IMR-90 (cell line): ENCODE results near the gene TMEM81. TPM values are rescaled to one million over a fixed set of nuclear protein-coding genes. Genes with fewer than 3 reads are reported as not detected.

ENCODE experiments used
- ATAC-seq: fragments of 200-7000 bp; cut with Tn5 transposase; 2 replicates; pipeline ENCODE4 v1.9.1; 2020; ENCODE audit warnings: low read depth, mild to moderate bottlenecking, moderate library complexity
- BruUV-seq: library from RNA; stranded (reverse); fragments of 400-500 nt; replicated peaks from 2 replicates; lab custom pipeline; 2021; lab: Mats Ljungman, UMichigan
- CTCF ChIA-PET: fragments of 300-600 bp; formaldehyde crosslinking; extraction: SDS; loops from one replicate; lab custom pipeline; 2021; ENCODE audit warnings: antibody characterized with exemption; lab: Yijun Ruan, JAX
- POLR2A ChIA-PET: fragments of 300-600 bp; sonication (Branson Sonifier 250); formaldehyde crosslinking; loops from one replicate; lab custom pipeline; 2022; ENCODE audit warnings: antibody characterized with exemption; ENCODE audit not compliant: unreplicated experiment; lab: Charles Lee
- DNase-seq: peaks from one replicate; pipeline ENCODE4 v3.0.0; 2013
- H2AFZ ChIP-seq: replicated peaks from 2 replicates; pipeline ENCODE3; 2013; ENCODE audit warnings: low read length, mild to moderate bottlenecking; ENCODE audit not compliant: poor library complexity
- H2AK5ac ChIP-seq: 2 replicates; pipeline ENCODE4 v1.6.1; 2013; ENCODE audit warnings: low read depth, low read length, inconsistent platforms
- H2AK9ac ChIP-seq: replicated peaks from 2 replicates; pipeline ENCODE3; 2013; ENCODE audit warnings: mild to moderate bottlenecking, low read depth, low read length, moderate library complexity; ENCODE audit not compliant: poor library complexity
- H2BK120ac ChIP-seq: 2 replicates; pipeline ENCODE4 v1.6.1; 2013; ENCODE audit warnings: low read depth, low read length, inconsistent platforms
- H2BK15ac ChIP-seq: 3 replicates; pipeline ENCODE4 v1.6.1; 2013; ENCODE audit warnings: low read depth, low read length, inconsistent platforms
- H2BK20ac ChIP-seq: 2 replicates; pipeline ENCODE4 v1.6.1; 2013; ENCODE audit warnings: low read depth, mild to moderate bottlenecking, inconsistent platforms, low read length, moderate library complexity
- H2BK5ac ChIP-seq: 2 replicates; pipeline ENCODE4 v1.6.1; 2013; ENCODE audit warnings: mild to moderate bottlenecking, low read depth, low read length, inconsistent platforms; ENCODE audit not compliant: poor library complexity, severe bottlenecking
- H3K14ac ChIP-seq: replicated peaks from 2 replicates; pipeline ENCODE4 v1.6.1; 2013; ENCODE audit warnings: low read depth, low read length, inconsistent platforms
- H3K18ac ChIP-seq: 2 replicates; pipeline ENCODE4 v1.6.1; 2013; ENCODE audit warnings: low read depth, low read length, control low read depth
- H3K23ac ChIP-seq: 2 replicates; pipeline ENCODE4 v1.6.1; 2013; ENCODE audit warnings: low read depth, low read length, inconsistent platforms
- H3K27ac ChIP-seq: 2 replicates; pipeline ENCODE4 v1.5.1; 2013; ENCODE audit warnings: mild to moderate bottlenecking, control low read depth, low read length; ENCODE audit not compliant: insufficient read depth
- H3K27me3 ChIP-seq: 2 replicates; pipeline ENCODE4 v1.6.1; 2013; ENCODE audit warnings: low read length; ENCODE audit not compliant: control insufficient read depth, insufficient read depth
- H3K36me3 ChIP-seq: 2 replicates; pipeline ENCODE4 v1.6.1; 2013; ENCODE audit warnings: low read length, mixed read lengths; ENCODE audit not compliant: control insufficient read depth, insufficient read depth
- H3K4ac ChIP-seq: 2 replicates; pipeline ENCODE4 v1.6.1; 2013; ENCODE audit warnings: low read depth, low read length, inconsistent platforms
- H3K4me1 ChIP-seq: 2 replicates; pipeline ENCODE4 v1.6.1; 2013; ENCODE audit warnings: low read length, mixed read lengths; ENCODE audit not compliant: control insufficient read depth, insufficient read depth
- H3K4me2 ChIP-seq: 2 replicates; pipeline ENCODE4 v1.6.1; 2013; ENCODE audit warnings: low read depth, mild to moderate bottlenecking, control low read depth, low read length, moderate library complexity
- H3K4me3 ChIP-seq: 2 replicates; pipeline ENCODE4 v1.5.1; 2013; ENCODE audit warnings: low read depth, mild to moderate bottlenecking, control low read depth, low read length, moderate library complexity; ENCODE audit not compliant: insufficient read depth
- H3K56ac ChIP-seq: 2 replicates; pipeline ENCODE4 v1.6.1; 2013; ENCODE audit warnings: low read length, inconsistent platforms; ENCODE audit not compliant: insufficient read depth; ENCODE audit errors: extremely low read depth
- H3K79me1 ChIP-seq, 2 experiments: 2 replicates each; pipeline ENCODE4 v1.6.1; 2013; ENCODE audit warnings: low read length in 2 of 2, inconsistent platforms in 1 of 2, low read depth in 1 of 2
- H3K9ac ChIP-seq: 2 replicates; pipeline ENCODE4 v1.6.1; 2013; ENCODE audit warnings: low read depth, low read length, control low read depth
- H3K9me1 ChIP-seq: 2 replicates; pipeline ENCODE4 v1.6.1; 2013; ENCODE audit warnings: low read length, inconsistent platforms; ENCODE audit not compliant: insufficient read depth
- H3K9me3 ChIP-seq: 2 replicates; pipeline ENCODE4 v1.6.1; 2013; ENCODE audit warnings: low read length; ENCODE audit not compliant: control insufficient read depth, insufficient read depth
- H4K20me1 ChIP-seq: 2 replicates; pipeline ENCODE4 v1.6.1; 2013; ENCODE audit warnings: low read length, inconsistent platforms; ENCODE audit not compliant: insufficient read depth
- H4K5ac ChIP-seq: 2 replicates; pipeline ENCODE4 v1.6.1; 2013; ENCODE audit warnings: mild to moderate bottlenecking, low read depth, low read length, control low read depth
- H4K8ac ChIP-seq, 2 experiments: 2 replicates each; pipeline ENCODE4 v1.6.1; 2013; ENCODE audit warnings: low read depth in 2 of 2, low read length in 2 of 2, control low read depth in 1 of 2, inconsistent platforms in 1 of 2
- H4K91ac ChIP-seq: 2 replicates; pipeline ENCODE4 v1.6.1; 2013; ENCODE audit warnings: low read depth, low read length, inconsistent platforms; ENCODE audit not compliant: insufficient read depth
- BHLHE40 ChIP-seq: fragments of 150-350 bp; IDR thresholded peaks from 2 replicates; pipeline ENCODE4 v1.6.1; 2016; ENCODE audit warnings: mild to moderate bottlenecking, low read depth, low read length
- CEBPB ChIP-seq: IDR thresholded peaks from 2 replicates; pipeline ENCODE4 v1.6.1; 2012; ENCODE audit warnings: low read depth, low read length, improper control_type of control experiment
- CHD1 ChIP-seq: IDR thresholded peaks from 2 replicates; pipeline ENCODE4 v1.6.1; 2012; ENCODE audit warnings: low read depth, low read length, improper control_type of control experiment
- CTCF ChIP-seq: conservative IDR thresholded peaks from 2 replicates; pipeline ENCODE4 v1.5.1; 2012; ENCODE audit warnings: mild to moderate bottlenecking, low read depth, low read length, improper control_type of control experiment
- MAFK ChIP-seq: IDR thresholded peaks from 2 replicates; pipeline ENCODE4 v1.6.1; 2012; ENCODE audit warnings: low read depth, low read length, improper control_type of control experiment
- MAZ ChIP-seq: IDR thresholded peaks from 2 replicates; pipeline ENCODE4 v1.6.1; 2012; ENCODE audit warnings: low read depth, mild to moderate bottlenecking, low read length, improper control_type of control experiment, moderate library complexity, borderline replicate concordance
- MXI1 ChIP-seq: IDR thresholded peaks from 2 replicates; pipeline ENCODE4 v1.6.1; 2012; ENCODE audit warnings: low read depth, mild to moderate bottlenecking, low read length, moderate library complexity, borderline replicate concordance
- NFE2L2 ChIP-seq: fragments of 150-350 bp; IDR thresholded peaks from 2 replicates; pipeline ENCODE4 v1.6.1; 2016; ENCODE audit warnings: low read depth, mild to moderate bottlenecking, low read length
- RAD21 ChIP-seq: IDR thresholded peaks from 2 replicates; pipeline ENCODE4 v1.6.1; 2012; ENCODE audit warnings: low read length, improper control_type of control experiment
- RCOR1 ChIP-seq: IDR thresholded peaks from 2 replicates; pipeline ENCODE4 v1.6.1; 2012; ENCODE audit warnings: mild to moderate bottlenecking, low read length, improper control_type of control experiment; ENCODE audit not compliant: insufficient replicate concordance
- RFX5 ChIP-seq: IDR thresholded peaks from 2 replicates; pipeline ENCODE4 v1.8.0; 2012; ENCODE audit warnings: low read depth, mild to moderate bottlenecking, low read length, moderate library complexity
- USF2 ChIP-seq: fragments of 150-350 bp; IDR thresholded peaks from 2 replicates; pipeline ENCODE4 v1.6.1; 2017; ENCODE audit warnings: mild to moderate bottlenecking, antibody characterized with exemption, low read length, low read depth
- WGBS, 2 experiments: methylation state at CpG; one replicate each; pipeline versions ENCODE4 v1.1.5 to v1.1.7; 2013; ENCODE audit warnings: missing lambda C conversion rate in 2 of 2; ENCODE audit not compliant: insufficient read length in 1 of 2; ENCODE audit errors: extremely low coverage in 2 of 2; 5-methylcytosine and 5-hydroxymethylcytosine counted together
- dilution Hi-C: fragments of 300-500 bp; cut with HindIII; formaldehyde crosslinking; loops from one replicate; pipeline ENCODE4 v1.14.3; 2018; ENCODE audit warnings: low sequenced_read_pairs; ENCODE audit not compliant: unreplicated experiment
- in situ Hi-C: fragments of 300-500 bp; cut with MboI; formaldehyde crosslinking; loops from 3 replicates; pipeline ENCODE4 v1.14.3; 2019; ENCODE audit warnings: low sequenced_read_pairs, inconsistent platforms, mixed read lengths
- intact Hi-C: fragments of 100-400 bp; cut with micrococcal nuclease; formaldehyde crosslinking; loops from 2 replicates; pipeline ENCODE4 v1.10.0; 2022
- polyA plus RNA-seq, 3 experiments: library from polyadenylated mRNA; depleted of rRNA; stranded (reverse); fragments of >200 nt; gene quantifications; 2 replicates each; pipeline ENCODE4 v1.2.3, GENCODE V29; 2012; ENCODE audit warnings: low replicate concordance in 1 of 3
- total RNA-seq: library from RNA; depleted of rRNA; stranded (reverse); fragments of >200 nt; gene quantifications from 2 replicates; pipeline ENCODE4 v1.2.3, GENCODE V29; 2012

The TMEM81 gene
- total and polyA plus RNA-seq, 2 of the 4 experiments (the other 2 are of a cell fraction), result 1.5 to 1.8 TPM

- DNase-seq, result no peak
- H4K20me1 ChIP-seq, result no peaks in the 10 kb centered on the region
- H3K9me1 ChIP-seq, result no peaks in the 10 kb centered on the region
- H3K27me3 ChIP-seq, result no peaks in the 10 kb centered on the region
- ChIA-PET POLR2A (no interaction called here), CTCF (interaction anchor here (0.6 kb wide), 1 partner anchor 129 kb away, joined by 4 read pairs; no protein-coding TSS in a partner anchor)
- no CpG with 5 or more reads among the region's 7 CpGs for WGBS, 2 experiments
- H3K18ac ChIP-seq, result no peak overlapping the region
- peaks cover 8 to 19% of the 10 kb centered on the region in 2 experiments; a peak in 3 of 4 replicates for H3K79me1 ChIP-seq
- H2BK15ac ChIP-seq, result no peak overlapping the region
- H3K4ac ChIP-seq, result no peak overlapping the region
- no peak overlapping the region for H2BK120ac ChIP-seq
- no peak overlapping the region for H3K27ac ChIP-seq
- no peak overlapping the region for H4K8ac ChIP-seq
- intact Hi-C loops (no loop called here), dilution Hi-C loops (no loop called here), in situ Hi-C loops (no loop called here)
- no peak overlapping the region for H3K23ac ChIP-seq
- H3K4me3 ChIP-seq, result no peak overlapping the region
- H3K14ac ChIP-seq, result no peak overlapping the region
- peaks cover 2% of the 10 kb centered on the region; the same call in 1 of the 2 replicates for H3K4me1 ChIP-seq
- no peak overlapping the region for H2AFZ ChIP-seq
- H4K5ac ChIP-seq, result no peak overlapping the region
- H4K91ac ChIP-seq, result no peak overlapping the region
- TF ChIP-seq USF2 (no peak), BHLHE40 (no peak), CHD1 (no peak), RFX5 (no peak), CEBPB (no peak), RAD21 (no peak), RCOR1 (no peak), MAZ (no peak), CTCF (no peak), MXI1 (no peak), MAFK (no peak), NFE2L2 (no peak)
- H3K36me3 ChIP-seq, result no peaks in the 10 kb centered on the region
- H3K56ac ChIP-seq, result no peak overlapping the region
- no peak overlapping the region for H3K9ac ChIP-seq
- no peak for ATAC-seq
- no peak overlapping the region for H2AK9ac ChIP-seq
- BruUV-seq, result no TSS peak
- H2BK20ac ChIP-seq, result no peak overlapping the region
- H3K9me3 ChIP-seq, result no peaks in the 10 kb centered on the region
- no peak overlapping the region for H2AK5ac ChIP-seq
- no peak overlapping the region for H2BK5ac ChIP-seq
- H3K4me2 ChIP-seq, result no peak overlapping the region
Measured at GRCh38 chr1:205124726-205125125, 40.5 kb upstream of the TMEM81 start.
